GM23338 (cell line): ENCODE data around the gene HES4. TPM values are rescaled to one million over a fixed set of nuclear protein-coding genes. Genes with fewer than 3 reads are reported as not detected.

Experiments used
- CREB1 ChIP-seq: fragments of 250-450 bp; sonication (Bioruptor Pico); IDR thresholded peaks from 2 replicates; pipeline ENCODE4 v1.5.0; 2020; ENCODE audit warnings: low read depth, mild to moderate bottlenecking, moderate library complexity
- CTCF ChIP-seq, 2 experiments: fragments of 200-600 bp in 1 of 2; sonication (generic) in 1 of 2; conservative IDR thresholded peaks; 2 replicates each; pipeline versions ENCODE4 v1.5.1 to v1.6.1; 2016 to 2017; ENCODE audit warnings: antibody characterized with exemption in 2 of 2, low read depth in 2 of 2, mild to moderate bottlenecking in 2 of 2, moderate library complexity in 1 of 2
- EZH2phosphoT487 ChIP-seq: fragments of 200-600 bp; sonication (generic); IDR thresholded peaks from one replicate; pipeline ENCODE4 v1.8.1; 2018; ENCODE audit warnings: antibody characterized with exemption; ENCODE audit not compliant: unreplicated experiment
- JUNB ChIP-seq: IDR thresholded peaks from one replicate; pipeline ENCODE4 v1.6.1; 2016; ENCODE audit warnings: antibody characterized with exemption; ENCODE audit not compliant: unreplicated experiment
- NANOG ChIP-seq: IDR thresholded peaks from 2 replicates; pipeline ENCODE4 v1.6.1; 2016; ENCODE audit warnings: antibody characterized with exemption, borderline replicate concordance
- STAT1 ChIP-seq: IDR thresholded peaks from one replicate; pipeline ENCODE4 v1.6.1; 2016; ENCODE audit warnings: antibody characterized with exemption; ENCODE audit not compliant: unreplicated experiment
- ZNF114 ChIP-seq: fragments of 250-450 bp; sonication (Bioruptor Pico); IDR thresholded peaks from 2 replicates; pipeline ENCODE4 v1.5.0; 2020; ENCODE audit warnings: mild to moderate bottlenecking, moderate library complexity
- ZNF462 ChIP-seq: fragments of 250-450 bp; sonication (Bioruptor Pico); IDR thresholded peaks from 2 replicates; pipeline ENCODE4 v1.5.0; 2020; ENCODE audit warnings: mild to moderate bottlenecking, moderate library complexity
- polyA plus RNA-seq: library from polyadenylated mRNA; unstranded; fragments of >200 nt; fragmentation: Nextera tagmentation; extraction: Ambion mirVana; gene quantifications from 2 replicates; pipeline ENCODE4 v1.2.1, GENCODE V29; 2016
- total RNA-seq: library from RNA; depleted of rRNA; stranded (reverse); fragments of >200 nt; shearing (Covaris generic); gene quantifications from 2 replicates; pipeline ENCODE4 v1.2.3, GENCODE V29; 2014

The HES4 gene
- total and polyA plus RNA-seq, 2 experiments from 2014 or later = 2.3 to 6.7 TPM

GRCh38 chr1:980602-981395 is 19.1 kb downstream of the HES4 start (continued):
- TF ChIP-seq ZNF462 (CRISPR knock-in tag) (no peak), ZNF114 (CRISPR knock-in tag) (no peak), EZH2phosphoT487 (no peak), STAT1 (no peak), JUNB (no peak), NANOG (no peak), CTCF (conservative IDR thresholded peaks at IDR 0.05; ENCODE audit: low read depth in 2 of 2) (no peak), CREB1 (CRISPR knock-in tag) (no peak)
